IgD-negative memory B cell (primary cell): ENCODE data around the gene SREBF1. TPM values are rescaled to one million over a fixed set of nuclear protein-coding genes. Genes with fewer than 3 reads are reported as not detected.

Source experiments
- H3K27ac Mint-ChIP-seq, 3 donors: one replicate each; pipeline ENCODE4 v1.8.0; 2020 to 2022; ENCODE audit warnings: mild to moderate bottlenecking in 3 of 3, mixed read lengths in 3 of 3, moderate library complexity in 1 of 3
- H3K27me3 Mint-ChIP-seq: one replicate; pipeline ENCODE4 v1.8.0; 2021; ENCODE audit warnings: mixed read lengths
- H3K36me3 Mint-ChIP-seq: one replicate; pipeline ENCODE4 v1.8.0; 2020; ENCODE audit warnings: mild to moderate bottlenecking, mixed read lengths
- H3K4me1 Mint-ChIP-seq, 3 donors: one replicate each; pipeline ENCODE4 v1.8.0; 2020 to 2022; ENCODE audit warnings: mixed read lengths in 3 of 3, mild to moderate bottlenecking in 1 of 3
- H3K4me3 Mint-ChIP-seq, 4 donors: one replicate each; pipeline ENCODE4 v1.8.0; 2020 to 2022; ENCODE audit warnings: mild to moderate bottlenecking in 4 of 4, mixed read lengths in 4 of 4, moderate library complexity in 3 of 4
- H3K9me3 Mint-ChIP-seq, 3 donors: one replicate each; pipeline ENCODE4 v1.8.0; 2020 to 2021; ENCODE audit warnings: mixed read lengths in 3 of 3, mild to moderate bottlenecking in 1 of 3
- polyA plus RNA-seq: library from polyadenylated mRNA; unstranded; fragments of 300-500 nt; fragmentation: Illumina TruSeq; gene quantifications from one replicate; pipeline ENCODE4 v1.2.3, GENCODE V29; 2021

Gene SREBF1
- 9.1 TPM for polyA plus RNA-seq

GRCh38 chr17:17836818-17837379 is at the start of gene SREBF1:
SREBF1 (minus strand) TSS chr17:17836986; CDS start chr17:17836817, 169 bp downstream.
- peak within 1 kb of the TSS; percentile 85 to 98 (median 93) for H3K4me3 Mint-ChIP-seq
- H3K27ac Mint-ChIP-seq: peak within 1 kb of the TSS; percentile 98 to 100 (median 99)
- H3K4me1 Mint-ChIP-seq: peaks cover 33 to 42% (median 41%) of the 10 kb centered on the region in 3 donors
- no peaks in the 10 kb centered on the region for H3K36me3 Mint-ChIP-seq
- H3K9me3 Mint-ChIP-seq: no peaks in the 10 kb centered on the region
- no peaks in the 10 kb centered on the region for H3K27me3 Mint-ChIP-seq

- H3K9me3 Mint-ChIP-seq: no peaks in the 10 kb centered on the region
- H3K27ac Mint-ChIP-seq: no peak overlapping the region
- peaks cover 0 to 5% (median 5%) of the 10 kb centered on the region in 3 donors for H3K4me1 Mint-ChIP-seq
- no peaks in the 10 kb centered on the region for H3K27me3 Mint-ChIP-seq
- H3K36me3 Mint-ChIP-seq: peaks cover 9% of the 10 kb centered on the region
- H3K4me3 Mint-ChIP-seq: no peak overlapping the region
These were observed 49.4 kb upstream of the SREBF1 start for GRCh38 chr17:17886226-17886625.

DNA sequence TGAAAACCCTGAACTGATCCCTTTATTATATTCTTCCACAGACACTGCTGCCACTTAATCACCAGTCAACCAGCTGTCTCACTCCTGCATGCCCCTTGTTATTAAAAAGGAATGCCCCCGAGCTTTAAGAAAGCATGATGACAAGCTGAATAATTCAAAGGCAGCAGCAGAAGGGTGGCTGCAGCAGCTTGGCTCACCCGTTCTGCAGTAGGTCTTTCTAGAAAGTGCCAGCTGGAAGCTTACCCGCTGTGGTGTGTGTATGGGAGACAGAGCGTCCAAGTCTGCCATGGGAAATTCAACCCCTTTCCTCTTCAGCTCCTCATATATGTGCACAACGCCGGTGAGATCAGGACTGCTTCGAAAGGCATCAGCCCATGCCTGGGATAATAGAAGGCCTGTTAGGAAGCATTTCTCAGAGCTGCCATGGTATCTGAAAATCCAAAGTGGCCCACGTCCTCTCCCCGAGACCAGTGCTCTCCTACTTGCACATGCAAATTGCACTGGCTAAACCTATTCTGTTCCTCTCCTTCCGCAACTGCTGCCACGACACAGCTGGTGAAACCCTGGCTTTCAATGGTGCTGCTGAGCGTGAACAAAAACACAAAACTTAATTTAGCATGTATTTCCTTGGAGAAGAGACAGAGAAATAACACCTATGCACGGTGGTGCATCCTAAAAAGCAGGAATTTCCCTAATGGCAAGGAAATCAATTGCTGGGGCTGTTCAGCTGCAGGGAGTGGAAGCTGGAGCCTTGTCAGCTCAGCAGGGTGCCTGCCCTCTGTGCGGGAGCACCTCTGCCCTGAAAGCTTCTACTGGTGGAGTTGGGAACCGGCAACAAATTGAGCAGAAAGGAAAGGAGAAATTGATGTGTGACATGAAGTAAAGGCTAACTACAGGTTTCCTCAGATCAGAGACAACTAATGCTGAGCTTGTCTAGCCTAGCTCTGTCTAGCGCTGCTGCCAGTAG is 47.9 kb upstream of the SREBF1 start:
- H3K27ac Mint-ChIP-seq: no peak overlapping the region
- peaks cover 0 to under 1% (median 0%) of the 10 kb centered on the region in 3 donors for H3K4me1 Mint-ChIP-seq
- no peaks in the 10 kb centered on the region for H3K9me3 Mint-ChIP-seq
- H3K36me3 Mint-ChIP-seq: peaks cover 9% of the 10 kb centered on the region
- H3K4me3 Mint-ChIP-seq: no peak overlapping the region
- no peaks in the 10 kb centered on the region for H3K27me3 Mint-ChIP-seq

- Mint-ChIP-seq H3K27ac (no peak overlapping the region), H3K4me3 (no peak overlapping the region), H3K27me3 (no peaks in the 10 kb centered on the region), H3K36me3 (peaks cover 9% of the 10 kb centered on the region), H3K9me3 (no peaks in the 10 kb centered on the region), H3K4me1 (no peaks in the 10 kb centered on the region)
These were observed 47.0 kb upstream of the SREBF1 start for GRCh38 chr17:17883801-17884200.

- Mint-ChIP-seq H3K4me3 (no peak overlapping the region), H3K9me3 (no peaks in the 10 kb centered on the region), H3K36me3 (peaks cover 9% of the 10 kb centered on the region), H3K27ac (no peak overlapping the region), H3K27me3 (no peaks in the 10 kb centered on the region), H3K4me1 (no peaks in the 10 kb centered on the region)
These were observed 45.3 kb upstream of the SREBF1 start for GRCh38 chr17:17882082-17882581.

- Mint-ChIP-seq H3K27ac (no peak overlapping the region), H3K27me3 (no peaks in the 10 kb centered on the region), H3K36me3 (peaks cover 12% of the 10 kb centered on the region), H3K9me3 (no peaks in the 10 kb centered on the region), H3K4me1 (no peaks in the 10 kb centered on the region), H3K4me3 (no peak overlapping the region)
These were observed 43.9 kb upstream of the SREBF1 start for GRCh38 chr17:17880577-17881196.

GRCh38 chr17:17877529-17878358 is 41.0 kb upstream of the SREBF1 start:
- H3K4me3 Mint-ChIP-seq: no peak overlapping the region
- no peak overlapping the region for H3K27ac Mint-ChIP-seq
- no peaks in the 10 kb centered on the region for H3K4me1 Mint-ChIP-seq
- H3K9me3 Mint-ChIP-seq: no peaks in the 10 kb centered on the region
- H3K36me3 Mint-ChIP-seq: peaks cover 8% of the 10 kb centered on the region
- no peaks in the 10 kb centered on the region for H3K27me3 Mint-ChIP-seq

- Mint-ChIP-seq H3K27me3 (no peaks in the 10 kb centered on the region), H3K27ac (no peak overlapping the region), H3K36me3 (peaks cover 3% of the 10 kb centered on the region)
These were observed 40.3 kb upstream of the SREBF1 start for GRCh38 chr17:17876959-17877528.

DNA sequence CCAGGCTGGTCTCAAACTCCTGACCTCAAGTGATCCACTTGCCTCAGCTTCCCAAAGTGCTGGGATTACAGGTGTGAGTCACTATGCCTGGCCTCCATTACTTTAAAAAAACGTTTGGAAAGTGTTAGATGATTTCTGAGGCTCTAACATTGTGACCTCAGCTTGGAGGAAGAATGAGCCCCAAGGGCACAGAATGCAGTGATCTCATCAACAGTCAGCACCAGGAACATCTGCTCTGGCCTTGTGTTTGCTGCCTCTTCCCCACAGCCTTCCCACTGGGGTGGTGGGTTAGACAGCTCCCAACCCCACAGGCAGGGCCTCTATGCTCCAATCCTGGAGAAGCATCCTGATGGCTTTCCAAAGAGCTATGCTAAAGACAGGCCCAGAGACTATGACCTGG is 37.7 kb upstream of the SREBF1 start:
- peaks cover 3% of the 10 kb centered on the region for H3K36me3 Mint-ChIP-seq
- no peaks in the 10 kb centered on the region for H3K4me1 Mint-ChIP-seq
- H3K27ac Mint-ChIP-seq: no peak overlapping the region
- H3K27me3 Mint-ChIP-seq: no peaks in the 10 kb centered on the region
- no peak overlapping the region for H3K4me3 Mint-ChIP-seq
- H3K9me3 Mint-ChIP-seq: no peaks in the 10 kb centered on the region

More at GRCh38 chr17:17876959-17877528, 40.3 kb upstream of the SREBF1 start:
- H3K4me1 Mint-ChIP-seq: no peaks in the 10 kb centered on the region
- H3K4me3 Mint-ChIP-seq: no peak overlapping the region
- no peaks in the 10 kb centered on the region for H3K9me3 Mint-ChIP-seq

GRCh38 chr17:17873450-17873991 is 36.7 kb upstream of the SREBF1 start:
- H3K4me1 Mint-ChIP-seq: no peaks in the 10 kb centered on the region
- peaks cover 3% of the 10 kb centered on the region for H3K36me3 Mint-ChIP-seq
- H3K27ac Mint-ChIP-seq: no peak overlapping the region
- no peak overlapping the region for H3K4me3 Mint-ChIP-seq
- H3K27me3 Mint-ChIP-seq: no peaks in the 10 kb centered on the region
- no peaks in the 10 kb centered on the region for H3K9me3 Mint-ChIP-seq

- no peaks in the 10 kb centered on the region for H3K9me3 Mint-ChIP-seq
These were observed 36.0 kb upstream of the SREBF1 start for GRCh38 chr17:17872547-17873345.

GRCh38 chr17:17871913-17872312 is 35.1 kb upstream of the SREBF1 start:
- peaks cover 3% of the 10 kb centered on the region for H3K36me3 Mint-ChIP-seq

More at GRCh38 chr17:17872547-17873345, 36.0 kb upstream of the SREBF1 start:
- H3K27ac Mint-ChIP-seq: no peak overlapping the region
- H3K4me1 Mint-ChIP-seq: no peaks in the 10 kb centered on the region
- no peaks in the 10 kb centered on the region for H3K27me3 Mint-ChIP-seq
- peaks cover 3% of the 10 kb centered on the region for H3K36me3 Mint-ChIP-seq
- no peak overlapping the region for H3K4me3 Mint-ChIP-seq

GRCh38 chr17:17870247-17870646 is 33.5 kb upstream of the SREBF1 start:
- no peaks in the 10 kb centered on the region for H3K4me1 Mint-ChIP-seq

More at GRCh38 chr17:17871913-17872312, 35.1 kb upstream of the SREBF1 start:
- H3K4me3 Mint-ChIP-seq: no peak overlapping the region
- no peak overlapping the region for H3K27ac Mint-ChIP-seq
- no peaks in the 10 kb centered on the region for H3K4me1 Mint-ChIP-seq
- H3K27me3 Mint-ChIP-seq: no peaks in the 10 kb centered on the region
- H3K9me3 Mint-ChIP-seq: no peaks in the 10 kb centered on the region

More at GRCh38 chr17:17870247-17870646, 33.5 kb upstream of the SREBF1 start:
- no peaks in the 10 kb centered on the region for H3K36me3 Mint-ChIP-seq
- no peak overlapping the region for H3K4me3 Mint-ChIP-seq
- H3K27me3 Mint-ChIP-seq: no peaks in the 10 kb centered on the region
- no peaks in the 10 kb centered on the region for H3K9me3 Mint-ChIP-seq
- no peak overlapping the region for H3K27ac Mint-ChIP-seq
